HG03175 (cell line): ENCODE data around the gene PIPOX.
"Not testable (repeated sequence)": the region's sequence is repeated elsewhere in the genome, so short reads cannot be mapped to it uniquely, and the experiment has no call there.

Source experiments
- ATAC-seq: cut with Tn5 transposase; IDR thresholded peaks from one replicate; pipeline ENCODE4 v1.9.1; 2021; ENCODE audit warnings: mild to moderate bottlenecking, moderate library complexity; ENCODE audit not compliant: unreplicated experiment

The PIPOX gene

GRCh38 chr17:29073045-29073444, 30.1 kb downstream of the PIPOX start:
- ATAC-seq, result no peak

- no peak for ATAC-seq
Observed at GRCh38 chr17:29073520-29073919, 30.6 kb downstream of the PIPOX start.

- ATAC-seq, result no peak
Observed at GRCh38 chr17:29074488-29074887, 31.5 kb downstream of the PIPOX start.

GRCh38 chr17:29076087-29076486, 33.1 kb downstream of the PIPOX start:
- ATAC-seq, result no peak

- no peak for ATAC-seq
Observed at GRCh38 chr17:29076722-29077121, 33.8 kb downstream of the PIPOX start.

- ATAC-seq, result no peak
Observed at GRCh38 chr17:29077320-29077719, 34.4 kb downstream of the PIPOX start.

- ATAC-seq, result no peak
Observed at GRCh38 chr17:29078183-29079045, 35.5 kb downstream of the PIPOX start.

GRCh38 chr17:29079433-29079832, 36.5 kb downstream of the PIPOX start:
- ATAC-seq, result no peak

- no peak for ATAC-seq
Observed at GRCh38 chr17:29079887-29080286, 36.9 kb downstream of the PIPOX start.

- ATAC-seq, result no peak
Observed at GRCh38 chr17:29080323-29080722, 37.4 kb downstream of the PIPOX start.

- ATAC-seq, result no peak
Observed at GRCh38 chr17:29080965-29081364, 38.0 kb downstream of the PIPOX start.

- ATAC-seq, result no peak
Observed at GRCh38 chr17:29084541-29085146, 41.7 kb downstream of the PIPOX start.

- ATAC-seq, result no peak
Observed at GRCh38 chr17:29085223-29085622, 42.3 kb downstream of the PIPOX start.

- no peak for ATAC-seq
Observed at GRCh38 chr17:29086628-29087332, 43.8 kb downstream of the PIPOX start.

GRCh38 chr17:29088782-29089181, 45.8 kb downstream of the PIPOX start:
- ATAC-seq, result not testable (repeated sequence)

GRCh38 chr17:29089601-29090044, 46.7 kb downstream of the PIPOX start:
- no peak for ATAC-seq

GRCh38 chr17:29090108-29090507, 47.2 kb downstream of the PIPOX start:
- no peak for ATAC-seq

GRCh38 chr17:29090750-29091605, 48.0 kb downstream of the PIPOX start:
- ATAC-seq, result no peak

GRCh38 chr17:29091606-29092289, 48.8 kb downstream of the PIPOX start:
- no peak for ATAC-seq
